ENCODE data around the gene KCNK10.

The KCNK10 gene

GRCh38 chr14:88225721-88226120, 97.3 kb downstream of the KCNK10 start:
- no peak for DNase-seq

- no peak for DNase-seq
These were observed 104.8 kb downstream of the KCNK10 start for GRCh38 chr14:88218119-88218915.

GRCh38 chr14:88212691-88213090, 110.4 kb downstream of the KCNK10 start:
- DNase-seq, result no peak

- no peak for DNase-seq
These were observed 112.6 kb downstream of the KCNK10 start for GRCh38 chr14:88210426-88210825.

- no peak for DNase-seq
These were observed 113.8 kb downstream of the KCNK10 start for GRCh38 chr14:88209273-88209672.

GRCh38 chr14:88208858-88209257, 114.2 kb downstream of the KCNK10 start:
- DNase-seq, result no peak

- no peak for DNase-seq
These were observed 118.8 kb downstream of the KCNK10 start for GRCh38 chr14:88204221-88204620.

- DNase-seq, result no peak
These were observed 119.8 kb downstream of the KCNK10 start for GRCh38 chr14:88203291-88203690.

GRCh38 chr14:88202286-88202685, 120.8 kb downstream of the KCNK10 start:
- no peak for DNase-seq

GRCh38 chr14:88201851-88202250, 121.2 kb downstream of the KCNK10 start:
- DNase-seq, result no peak

- no peak for DNase-seq
These were observed 123.2 kb downstream of the KCNK10 start for GRCh38 chr14:88199882-88200281.

GRCh38 chr14:88198446-88198845, 124.6 kb downstream of the KCNK10 start:
- no peak for DNase-seq

GRCh38 chr14:88196925-88197324, 126.1 kb downstream of the KCNK10 start:
- no peak for DNase-seq

- no peak for DNase-seq
These were observed 126.8 kb downstream of the KCNK10 start for GRCh38 chr14:88196116-88196890.

- DNase-seq, result no peak
These were observed 127.4 kb downstream of the KCNK10 start for GRCh38 chr14:88195676-88196075.

GRCh38 chr14:88194531-88194930, 128.5 kb downstream of the KCNK10 start:
- DNase-seq, result no peak

- no peak for DNase-seq
These were observed 131.5 kb downstream of the KCNK10 start for GRCh38 chr14:88191605-88192004.

GRCh38 chr14:88189417-88190191, 133.5 kb downstream of the KCNK10 start:
- peak; percentile 71 for DNase-seq

GRCh38 chr14:88188745-88189416, 134.2 kb downstream of the KCNK10 start:
- no peak for DNase-seq

GRCh38 chr14:88185843-88186242, 137.2 kb downstream of the KCNK10 start:
- DNase-seq, result no peak

- no peak for DNase-seq
These were observed 138.1 kb downstream of the KCNK10 start for GRCh38 chr14:88184956-88185355.

GRCh38 chr14:88181072-88181471, 142.0 kb downstream of the KCNK10 start:
- peak; percentile 12 for DNase-seq

GRCh38 chr14:88179716-88180115, 143.4 kb downstream of the KCNK10 start:
- no peak for DNase-seq
